GM21825 (cell line): ENCODE data around the gene STYXL1.
A peak's percentile ranks its signal among the peaks of the same experiment; 100 is the strongest.

Experiments
- ATAC-seq: cut with Tn5 transposase; IDR thresholded peaks from one replicate; pipeline ENCODE4 v1.9.1; 2021; ENCODE audit warnings: mild to moderate bottlenecking, moderate library complexity; ENCODE audit not compliant: unreplicated experiment

Gene STYXL1

GRCh38 chr7:75995052-75995471 is 52.7 kb downstream of the STYXL1 start:
- ATAC-seq, result no peak

GRCh38 chr7:75994388-75995051 is 53.3 kb downstream of the STYXL1 start, which contains the start of gene TMEM120A:
TSS of gene TMEM120A (minus strand) at chr7:75994595. CDS start at chr7:75994570, 25 bp downstream.
- ATAC-seq, result peak; percentile 93

- ATAC-seq, result peak; percentile 5
Observed at GRCh38 chr7:75993689-75994387, 54.0 kb downstream of the STYXL1 start.

- no peak for ATAC-seq
Observed at GRCh38 chr7:75992083-75992755, 55.6 kb downstream of the STYXL1 start.

GRCh38 chr7:75991531-75992082 is 56.2 kb downstream of the STYXL1 start:
- no peak for ATAC-seq

GRCh38 chr7:75989500-75990388 is 58.1 kb downstream of the STYXL1 start:
- ATAC-seq, result no peak

GRCh38 chr7:75988568-75989499 is 59.0 kb downstream of the STYXL1 start:
- ATAC-seq, result no peak

GRCh38 chr7:75987805-75988567 is 59.8 kb downstream of the STYXL1 start:
- ATAC-seq, result no peak

- no peak for ATAC-seq
Observed at GRCh38 chr7:75987026-75987804, 60.6 kb downstream of the STYXL1 start.

GRCh38 chr7:75986147-75986781 is 61.5 kb downstream of the STYXL1 start:
- ATAC-seq, result no peak

GRCh38 chr7:75985518-75986146 is 62.2 kb downstream of the STYXL1 start:
- no peak for ATAC-seq

- no peak for ATAC-seq
Observed at GRCh38 chr7:75985009-75985517, 62.7 kb downstream of the STYXL1 start.

- ATAC-seq, result no peak
Observed at GRCh38 chr7:75984130-75985008, 63.4 kb downstream of the STYXL1 start.

GRCh38 chr7:75983471-75984129 is 64.2 kb downstream of the STYXL1 start:
- no peak for ATAC-seq

GRCh38 chr7:75982306-75983064 is 65.3 kb downstream of the STYXL1 start:
- no peak for ATAC-seq
